IMR-90 (cell line): ENCODE data around the gene BTBD2. TPM values are rescaled to one million over a fixed set of nuclear protein-coding genes. Genes with fewer than 3 reads are reported as not detected.

Source experiments
- ATAC-seq: fragments of 200-7000 bp; cut with Tn5 transposase; 2 replicates; pipeline ENCODE4 v1.9.1; 2020; ENCODE audit warnings: low read depth, mild to moderate bottlenecking, moderate library complexity
- BruUV-seq: library from RNA; stranded (reverse); fragments of 400-500 nt; replicated peaks from 2 replicates; lab custom pipeline; 2021; lab: Mats Ljungman, UMichigan
- CTCF ChIA-PET: fragments of 300-600 bp; formaldehyde crosslinking; extraction: SDS; loops from one replicate; lab custom pipeline; 2021; ENCODE audit warnings: antibody characterized with exemption; lab: Yijun Ruan, JAX
- POLR2A ChIA-PET: fragments of 300-600 bp; sonication (Branson Sonifier 250); formaldehyde crosslinking; loops from one replicate; lab custom pipeline; 2022; ENCODE audit warnings: antibody characterized with exemption; ENCODE audit not compliant: unreplicated experiment; lab: Charles Lee
- DNase-seq: peaks from one replicate; pipeline ENCODE4 v3.0.0; 2013
- H2AFZ ChIP-seq: replicated peaks from 2 replicates; pipeline ENCODE3; 2013; ENCODE audit warnings: low read length, mild to moderate bottlenecking; ENCODE audit not compliant: poor library complexity
- H2AK5ac ChIP-seq: 2 replicates; pipeline ENCODE4 v1.6.1; 2013; ENCODE audit warnings: low read depth, low read length, inconsistent platforms
- H2AK9ac ChIP-seq: replicated peaks from 2 replicates; pipeline ENCODE3; 2013; ENCODE audit warnings: mild to moderate bottlenecking, low read depth, low read length, moderate library complexity; ENCODE audit not compliant: poor library complexity
- H2BK120ac ChIP-seq: 2 replicates; pipeline ENCODE4 v1.6.1; 2013; ENCODE audit warnings: low read depth, low read length, inconsistent platforms
- H2BK15ac ChIP-seq: 3 replicates; pipeline ENCODE4 v1.6.1; 2013; ENCODE audit warnings: low read depth, low read length, inconsistent platforms
- H2BK20ac ChIP-seq: 2 replicates; pipeline ENCODE4 v1.6.1; 2013; ENCODE audit warnings: low read depth, mild to moderate bottlenecking, inconsistent platforms, low read length, moderate library complexity
- H2BK5ac ChIP-seq: 2 replicates; pipeline ENCODE4 v1.6.1; 2013; ENCODE audit warnings: mild to moderate bottlenecking, low read depth, low read length, inconsistent platforms; ENCODE audit not compliant: poor library complexity, severe bottlenecking
- H3K14ac ChIP-seq: replicated peaks from 2 replicates; pipeline ENCODE4 v1.6.1; 2013; ENCODE audit warnings: low read depth, low read length, inconsistent platforms
- H3K18ac ChIP-seq: 2 replicates; pipeline ENCODE4 v1.6.1; 2013; ENCODE audit warnings: low read depth, low read length, control low read depth
- H3K23ac ChIP-seq: 2 replicates; pipeline ENCODE4 v1.6.1; 2013; ENCODE audit warnings: low read depth, low read length, inconsistent platforms
- H3K27ac ChIP-seq: 2 replicates; pipeline ENCODE4 v1.5.1; 2013; ENCODE audit warnings: mild to moderate bottlenecking, control low read depth, low read length; ENCODE audit not compliant: insufficient read depth
- H3K27me3 ChIP-seq: 2 replicates; pipeline ENCODE4 v1.6.1; 2013; ENCODE audit warnings: low read length; ENCODE audit not compliant: control insufficient read depth, insufficient read depth
- H3K36me3 ChIP-seq: 2 replicates; pipeline ENCODE4 v1.6.1; 2013; ENCODE audit warnings: low read length, mixed read lengths; ENCODE audit not compliant: control insufficient read depth, insufficient read depth
- H3K4ac ChIP-seq: 2 replicates; pipeline ENCODE4 v1.6.1; 2013; ENCODE audit warnings: low read depth, low read length, inconsistent platforms
- H3K4me1 ChIP-seq: 2 replicates; pipeline ENCODE4 v1.6.1; 2013; ENCODE audit warnings: low read length, mixed read lengths; ENCODE audit not compliant: control insufficient read depth, insufficient read depth
- H3K4me2 ChIP-seq: 2 replicates; pipeline ENCODE4 v1.6.1; 2013; ENCODE audit warnings: low read depth, mild to moderate bottlenecking, control low read depth, low read length, moderate library complexity
- H3K4me3 ChIP-seq: 2 replicates; pipeline ENCODE4 v1.5.1; 2013; ENCODE audit warnings: low read depth, mild to moderate bottlenecking, control low read depth, low read length, moderate library complexity; ENCODE audit not compliant: insufficient read depth
- H3K56ac ChIP-seq: 2 replicates; pipeline ENCODE4 v1.6.1; 2013; ENCODE audit warnings: low read length, inconsistent platforms; ENCODE audit not compliant: insufficient read depth; ENCODE audit errors: extremely low read depth
- H3K79me1 ChIP-seq, 2 experiments: 2 replicates each; pipeline ENCODE4 v1.6.1; 2013; ENCODE audit warnings: low read length in 2 of 2, inconsistent platforms in 1 of 2, low read depth in 1 of 2
- H3K9ac ChIP-seq: 2 replicates; pipeline ENCODE4 v1.6.1; 2013; ENCODE audit warnings: low read depth, low read length, control low read depth
- H3K9me1 ChIP-seq: 2 replicates; pipeline ENCODE4 v1.6.1; 2013; ENCODE audit warnings: low read length, inconsistent platforms; ENCODE audit not compliant: insufficient read depth
- H3K9me3 ChIP-seq: 2 replicates; pipeline ENCODE4 v1.6.1; 2013; ENCODE audit warnings: low read length; ENCODE audit not compliant: control insufficient read depth, insufficient read depth
- H4K20me1 ChIP-seq: 2 replicates; pipeline ENCODE4 v1.6.1; 2013; ENCODE audit warnings: low read length, inconsistent platforms; ENCODE audit not compliant: insufficient read depth
- H4K5ac ChIP-seq: 2 replicates; pipeline ENCODE4 v1.6.1; 2013; ENCODE audit warnings: mild to moderate bottlenecking, low read depth, low read length, control low read depth
- H4K8ac ChIP-seq, 2 experiments: 2 replicates each; pipeline ENCODE4 v1.6.1; 2013; ENCODE audit warnings: low read depth in 2 of 2, low read length in 2 of 2, control low read depth in 1 of 2, inconsistent platforms in 1 of 2
- H4K91ac ChIP-seq: 2 replicates; pipeline ENCODE4 v1.6.1; 2013; ENCODE audit warnings: low read depth, low read length, inconsistent platforms; ENCODE audit not compliant: insufficient read depth
- CHD1 ChIP-seq: IDR thresholded peaks from 2 replicates; pipeline ENCODE4 v1.6.1; 2012; ENCODE audit warnings: low read depth, low read length, improper control_type of control experiment
- ELK1 ChIP-seq: fragments of 150-350 bp; IDR thresholded peaks from 2 replicates; pipeline ENCODE4 v1.6.1; 2016; ENCODE audit warnings: low read depth, mild to moderate bottlenecking, low read length, moderate library complexity, borderline replicate concordance
- MAZ ChIP-seq: IDR thresholded peaks from 2 replicates; pipeline ENCODE4 v1.6.1; 2012; ENCODE audit warnings: low read depth, mild to moderate bottlenecking, low read length, improper control_type of control experiment, moderate library complexity, borderline replicate concordance
- RCOR1 ChIP-seq: IDR thresholded peaks from 2 replicates; pipeline ENCODE4 v1.6.1; 2012; ENCODE audit warnings: mild to moderate bottlenecking, low read length, improper control_type of control experiment; ENCODE audit not compliant: insufficient replicate concordance
- WGBS, 2 experiments: methylation state at CpG; one replicate each; pipeline versions ENCODE4 v1.1.5 to v1.1.7; 2013; ENCODE audit warnings: missing lambda C conversion rate in 2 of 2; ENCODE audit not compliant: insufficient read length in 1 of 2; ENCODE audit errors: extremely low coverage in 2 of 2; 5-methylcytosine and 5-hydroxymethylcytosine counted together
- dilution Hi-C: fragments of 300-500 bp; cut with HindIII; formaldehyde crosslinking; loops from one replicate; pipeline ENCODE4 v1.14.3; 2018; ENCODE audit warnings: low sequenced_read_pairs; ENCODE audit not compliant: unreplicated experiment
- in situ Hi-C: fragments of 300-500 bp; cut with MboI; formaldehyde crosslinking; loops from 3 replicates; pipeline ENCODE4 v1.14.3; 2019; ENCODE audit warnings: low sequenced_read_pairs, inconsistent platforms, mixed read lengths
- intact Hi-C: fragments of 100-400 bp; cut with micrococcal nuclease; formaldehyde crosslinking; loops from 2 replicates; pipeline ENCODE4 v1.10.0; 2022
- polyA plus RNA-seq, 3 experiments: library from polyadenylated mRNA; depleted of rRNA; stranded (reverse); fragments of >200 nt; gene quantifications; 2 replicates each; pipeline ENCODE4 v1.2.3, GENCODE V29; 2012; ENCODE audit warnings: low replicate concordance in 1 of 3
- total RNA-seq: library from RNA; depleted of rRNA; stranded (reverse); fragments of >200 nt; gene quantifications from 2 replicates; pipeline ENCODE4 v1.2.3, GENCODE V29; 2012

BTBD2 gene
- total and polyA plus RNA-seq, 2 of the 4 experiments (the other 2 are of a cell fraction): 24.4 to 65.7 TPM

GRCh38 chr19:2048104-2048958, 32.8 kb upstream of the BTBD2 start:
- Histone ChIP-seq H3K79me1 (peaks cover 5 to 64% of the 10 kb centered on the region in 2 experiments; a peak in 3 of 4 replicates), H3K9me1 (peaks cover 4% of the 10 kb centered on the region), H3K56ac (no peak overlapping the region), H3K9ac (no peak overlapping the region; the same call in 1 of the 2 replicates), H3K27me3 (no peaks in the 10 kb centered on the region), H2BK5ac (no peak overlapping the region), H3K4me3 (no peak overlapping the region), H2BK20ac (no peak overlapping the region), H2AFZ (peak overlapping the region; percentile 21), H4K91ac (no peak overlapping the region), H3K14ac (no peak overlapping the region), H2AK5ac (no peak overlapping the region), H3K4ac (no peak overlapping the region), H4K8ac (no peak overlapping the region), H2AK9ac (no peak overlapping the region), H3K27ac (no peak overlapping the region), H3K23ac (no peak overlapping the region), H4K5ac (no peak overlapping the region), H3K4me1 (peaks cover 23% of the 10 kb centered on the region), H4K20me1 (peaks cover 58% of the 10 kb centered on the region), H2BK120ac (no peak overlapping the region), H2BK15ac (no peak overlapping the region), H3K18ac (no peak overlapping the region), H3K36me3 (peaks cover 24% of the 10 kb centered on the region), H3K4me2 (no peak overlapping the region), H3K9me3 (no peaks in the 10 kb centered on the region)
- DNase-seq: no peak
- ChIA-PET CTCF (no interaction called here), POLR2A (no interaction called here)
- ATAC-seq: no peak
- dilution Hi-C loops (no loop called here), intact Hi-C loops (no loop called here), in situ Hi-C loops (no loop called here)
- no TSS peak for BruUV-seq
- TF ChIP-seq MAZ (no peak), ELK1 (no peak), CHD1 (no peak), RCOR1 (no peak)
- 93% methylated on average over 10 of the region's 17 CpGs; no CpG with 5 or more reads in 1 of the 2 experiments for WGBS, 2 experiments
